D341Med (cell line): Measurements from ENCODE around the gene TCEA3.

Experiments
- DNase-seq: peaks from one replicate; pipeline ENCODE4 v3.0.0; 2012; ENCODE audit warnings: low spot score

TCEA3 gene

GRCh38 chr1:23367791-23368561 lies 56.6 kb downstream of the TCEA3 start:
- peak; percentile 97 for DNase-seq

GRCh38 chr1:23367451-23367790 lies 57.1 kb downstream of the TCEA3 start:
- DNase-seq, result no peak

- DNase-seq, result no peak
Observed at GRCh38 chr1:23366598-23366997, 58.0 kb downstream of the TCEA3 start.

- no peak for DNase-seq
Observed at GRCh38 chr1:23366146-23366545, 58.4 kb downstream of the TCEA3 start.

GRCh38 chr1:23362218-23362713 lies 62.3 kb downstream of the TCEA3 start:
- no peak for DNase-seq

- no peak for DNase-seq
Observed at GRCh38 chr1:23358310-23358875, 66.2 kb downstream of the TCEA3 start.

GRCh38 chr1:23357138-23357908 lies 67.2 kb downstream of the TCEA3 start:
- DNase-seq, result no peak

- DNase-seq, result no peak
Observed at GRCh38 chr1:23356471-23357137, 67.9 kb downstream of the TCEA3 start.

- no peak for DNase-seq
Observed at GRCh38 chr1:23354245-23354644, 70.3 kb downstream of the TCEA3 start.

GRCh38 chr1:23352096-23352695 lies 72.4 kb downstream of the TCEA3 start:
- DNase-seq, result no peak

- DNase-seq, result no peak
Observed at GRCh38 chr1:23345920-23346319, 78.6 kb downstream of the TCEA3 start.

- DNase-seq, result peak; percentile 41
Observed at GRCh38 chr1:23344987-23345472, 79.5 kb downstream of the TCEA3 start.

GRCh38 chr1:23344111-23344986 lies 80.2 kb downstream of the TCEA3 start, which contains the start of gene HNRNPR:
Gene HNRNPR, minus strand, starts transcription at chr1:23344284. Its CDS starts 3,276 bp downstream, at chr1:23341008.
- DNase-seq, result peak; percentile 97

- DNase-seq, result peak; percentile 61
Observed at GRCh38 chr1:23343221-23344110, 81.1 kb downstream of the TCEA3 start.

GRCh38 chr1:23341931-23342692 lies 82.4 kb downstream of the TCEA3 start:
- no peak for DNase-seq

GRCh38 chr1:23339632-23340031 lies 84.9 kb downstream of the TCEA3 start:
- DNase-seq, result no peak

GRCh38 chr1:23337869-23338268 lies 86.7 kb downstream of the TCEA3 start:
- DNase-seq, result no peak

- DNase-seq, result no peak
Observed at GRCh38 chr1:23331713-23332112, 92.8 kb downstream of the TCEA3 start.
